DOHH2 (cell line): ENCODE measurements around the gene TPPP3.

Source experiments
- EZH2phosphoT487 ChIP-seq: fragments of 200-600 bp; sonication (generic); IDR thresholded peaks from 2 replicates; pipeline ENCODE4 v1.6.1; 2017; ENCODE audit warnings: borderline replicate concordance, mild to moderate bottlenecking, antibody characterized with exemption, low read length, moderate library complexity, mixed read lengths
- TF ChIP-seq, protein P1 (sequence below): fragments of 200-600 bp; sonication (generic); IDR thresholded peaks from one replicate; pipeline ENCODE4 v1.5.1; 2014; ENCODE audit warnings: antibody characterized with exemption, mild to moderate bottlenecking, low read depth, low read length; ENCODE audit not compliant: poor library complexity, severe bottlenecking

GRCh38 chr16:67406111-67406971 lies 13.0 kb upstream of the TPPP3 start:
- TF ChIP-seq, protein P1, sequence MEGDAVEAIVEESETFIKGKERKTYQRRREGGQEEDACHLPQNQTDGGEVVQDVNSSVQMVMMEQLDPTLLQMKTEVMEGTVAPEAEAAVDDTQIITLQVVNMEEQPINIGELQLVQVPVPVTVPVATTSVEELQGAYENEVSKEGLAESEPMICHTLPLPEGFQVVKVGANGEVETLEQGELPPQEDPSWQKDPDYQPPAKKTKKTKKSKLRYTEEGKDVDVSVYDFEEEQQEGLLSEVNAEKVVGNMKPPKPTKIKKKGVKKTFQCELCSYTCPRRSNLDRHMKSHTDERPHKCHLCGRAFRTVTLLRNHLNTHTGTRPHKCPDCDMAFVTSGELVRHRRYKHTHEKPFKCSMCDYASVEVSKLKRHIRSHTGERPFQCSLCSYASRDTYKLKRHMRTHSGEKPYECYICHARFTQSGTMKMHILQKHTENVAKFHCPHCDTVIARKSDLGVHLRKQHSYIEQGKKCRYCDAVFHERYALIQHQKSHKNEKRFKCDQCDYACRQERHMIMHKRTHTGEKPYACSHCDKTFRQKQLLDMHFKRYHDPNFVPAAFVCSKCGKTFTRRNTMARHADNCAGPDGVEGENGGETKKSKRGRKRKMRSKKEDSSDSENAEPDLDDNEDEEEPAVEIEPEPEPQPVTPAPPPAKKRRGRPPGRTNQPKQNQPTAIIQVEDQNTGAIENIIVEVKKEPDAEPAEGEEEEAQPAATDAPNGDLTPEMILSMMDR = no peak
- TF ChIP-seq EZH2phosphoT487 = no peak
